ENCODE measurements around the gene CRTAC1.

GRCh38 chr10:97880109-97880508 is 150.3 kb downstream of the CRTAC1 start:
- TF ChIP-seq POLR2A (IDR thresholded peaks at IDR 0.05; ENCODE audit: low read depth, low read length) (no peak), CTCF (IDR thresholded peaks at IDR 0.05; ENCODE audit: extremely low read depth in 1 of 2, insufficient read depth in 1 of 2, low read depth in 1 of 2, low read length in 2 of 2) (no peak), EZH2 (IDR thresholded peaks at IDR 0.05; ENCODE audit: borderline replicate concordance, low read depth, low read length, severe bottlenecking) (no peak), MAX (IDR thresholded peaks at IDR 0.05; ENCODE audit: insufficient read depth, insufficient read length) (no peak), POLR2AphosphoS5 (IDR thresholded peaks at IDR 0.05; ENCODE audit: insufficient read depth, low read depth, low read length) (no peak), MYC (IDR thresholded peaks at IDR 0.05; ENCODE audit: low read depth, low read length) (no peak), JUN (IDR thresholded peaks at IDR 0.05; ENCODE audit: borderline replicate concordance, insufficient read depth, insufficient read length, low read depth) (no peak)
